Thoracic aorta (tissue), 2 donors: ENCODE data around the gene C13orf46. TPM values are rescaled to one million over a fixed set of nuclear protein-coding genes. Genes with fewer than 3 reads are reported as not detected.

Experiments used
- ATAC-seq: fragments of 150-250 bp; one replicate; pipeline ENCODE4 v1.8.0; 2017; ENCODE audit warnings: low read depth; ENCODE audit not compliant: insufficient number of reproducible peaks, low FRiP score
- DNase-seq: peaks from one replicate; pipeline ENCODE4 v3.0.0-alpha.2; 2020; ENCODE audit warnings: low spot score
- H3K27ac ChIP-seq, 2 donors: fragments of 200-600 bp; sonication (generic); 1 replicate in 1 of 2; 2 replicates in 1 of 2; pipeline ENCODE4 v1.5.1; 2016; ENCODE audit warnings: mild to moderate bottlenecking in 2 of 2, moderate library complexity in 2 of 2
- H3K27me3 ChIP-seq: fragments of 200-600 bp; sonication (generic); replicated peaks from 2 replicates; pipeline ENCODE4 v1.6.0; 2016; ENCODE audit warnings: mild to moderate bottlenecking; ENCODE audit not compliant: insufficient read depth
- H3K36me3 ChIP-seq: fragments of 200-600 bp; sonication (generic); one replicate; pipeline ENCODE4 v1.5.1; 2016
- H3K4me1 ChIP-seq, 2 donors: fragments of 200-600 bp; sonication (generic); 1 replicate in 1 of 2; 2 replicates in 1 of 2; pipeline versions ENCODE4 v1.5.1 to v1.6.0; 2016; ENCODE audit warnings: low read depth in 2 of 2, mild to moderate bottlenecking in 1 of 2; ENCODE audit not compliant: control insufficient read depth in 1 of 2
- H3K4me3 ChIP-seq: fragments of 200-600 bp; sonication (generic); 2 replicates; pipeline ENCODE4 v1.5.1; 2016; ENCODE audit warnings: mild to moderate bottlenecking
- H3K9me3 ChIP-seq: fragments of 200-600 bp; sonication (generic); 2 replicates; pipeline ENCODE4 v1.5.1; 2016
- CTCF ChIP-seq: fragments of 200-600 bp; sonication (generic); IDR thresholded peaks from one replicate; pipeline ENCODE4 v1.5.1; 2019; ENCODE audit warnings: antibody characterized with exemption
- total RNA-seq, 2 donors: library from RNA; depleted of rRNA; stranded (reverse); fragments of >200 nt; gene quantifications; one replicate each; pipeline versions ENCODE4 v1.1.0 to v1.2.3, GENCODE V29; 2016

Gene C13orf46
- total RNA-seq, 2 donors from 2014 or later: 1.1 TPM

- no peaks in the 10 kb centered on the region for H3K36me3 ChIP-seq
- H3K4me3 ChIP-seq: no peak overlapping the region
- DNase-seq (no peak), ATAC-seq (no peak)
- H3K27me3 ChIP-seq: no peaks in the 10 kb centered on the region
- H3K9me3 ChIP-seq: no peaks in the 10 kb centered on the region
- peaks cover 19 to 60% of the 10 kb centered on the region in 2 donors for H3K4me1 ChIP-seq
- H3K27ac ChIP-seq: no peak overlapping the region
- TF ChIP-seq CTCF: no peak
Measured at GRCh38 chr13:113905942-113906341, 67.9 kb downstream of the C13orf46 start.

GRCh38 chr13:113905018-113905417, 68.9 kb downstream of the C13orf46 start:
- ATAC-seq (no peak), DNase-seq (no peak)
- H3K4me3 ChIP-seq: no peak overlapping the region
- no peak for TF ChIP-seq CTCF
- H3K27ac ChIP-seq: peak overlapping the region; percentile 91 to 92
- H3K4me1 ChIP-seq: peaks cover 22 to 66% of the 10 kb centered on the region in 2 donors
- H3K36me3 ChIP-seq: no peaks in the 10 kb centered on the region
- no peaks in the 10 kb centered on the region for H3K27me3 ChIP-seq
- H3K9me3 ChIP-seq: no peaks in the 10 kb centered on the region

GRCh38 chr13:113904411-113904810, 69.5 kb downstream of the C13orf46 start:
- Histone ChIP-seq H3K27ac (peak overlapping the region; percentile 91 to 92), H3K4me3 (no peak overlapping the region), H3K9me3 (no peaks in the 10 kb centered on the region), H3K27me3 (no peaks in the 10 kb centered on the region), H3K4me1 (peaks cover 22 to 66% of the 10 kb centered on the region in 2 donors), H3K36me3 (no peaks in the 10 kb centered on the region)
- DNase-seq: no peak
- no peak for ATAC-seq
- TF ChIP-seq CTCF: peak; percentile 43

- no peak for DNase-seq
- TF ChIP-seq CTCF: no peak
- peak overlapping the region; percentile 91 to 92 for H3K27ac ChIP-seq
- no peak overlapping the region for H3K4me3 ChIP-seq
- no peaks in the 10 kb centered on the region for H3K27me3 ChIP-seq
- H3K9me3 ChIP-seq: no peaks in the 10 kb centered on the region
- no peak for ATAC-seq
- peaks cover 22 to 66% of the 10 kb centered on the region in 2 donors for H3K4me1 ChIP-seq
- H3K36me3 ChIP-seq: no peaks in the 10 kb centered on the region
Measured at GRCh38 chr13:113903912-113904311, 70.0 kb downstream of the C13orf46 start.

Other genes starting within 250 kb of the C13orf46 start
- 10 to 100 TPM; 11.2 to 14.9 TPM for gene TMEM255B, start 214.8 kb downstream of the C13orf46 start, total RNA-seq
- 1,000 to 10,000 TPM in 1 of 2 donors, 100 to 1,000 TPM in 1; 854 to 1,319 TPM for gene GAS6, start 110.0 kb downstream of the C13orf46 start, total RNA-seq
- gene RASA3, start 158.5 kb upstream of the C13orf46 start, total RNA-seq: 10 to 100 TPM; 38.9 to 48.6 TPM
- not detected for gene CFAP97D2, start 205.2 kb upstream of the C13orf46 start, total RNA-seq